Activated CD4-positive, alpha-beta T cell treated with anti-CD3 and anti-CD28 coated beads, Interleukin-2, amount 10 ng/mL, durations not matched to agents 7 days and 5 days (primary cell): ENCODE data around the gene PARD3B. TPM values are rescaled to one million over a fixed set of nuclear protein-coding genes. Genes with fewer than 3 reads are reported as not detected.

Experiments used
- CTCF ChIA-PET: fragments of 350-600 bp; sonication (Branson Sonifier 250); formaldehyde crosslinking; loops from one replicate; lab custom pipeline; 2021; ENCODE audit warnings: antibody characterized with exemption; lab: Charles Lee
- POLR2A ChIA-PET: fragments of 350-600 bp; sonication (Branson Sonifier 250); formaldehyde crosslinking; loops from one replicate; lab custom pipeline; 2021; ENCODE audit warnings: antibody characterized with exemption; lab: Charles Lee
- DNase-seq: peaks from one replicate; pipeline ENCODE4 v3.0.0-alpha.2; 2020
- H3K27ac Mint-ChIP-seq: one replicate; pipeline ENCODE4 v1.8.0; 2021; ENCODE audit warnings: mild to moderate bottlenecking, moderate library complexity, mixed read lengths
- H3K27me3 Mint-ChIP-seq: one replicate; pipeline ENCODE4 v1.8.0; 2021; ENCODE audit warnings: mixed read lengths
- H3K36me3 Mint-ChIP-seq: one replicate; pipeline ENCODE4 v1.8.0; 2021; ENCODE audit warnings: low read depth, mixed read lengths
- H3K4me1 Mint-ChIP-seq: one replicate; pipeline ENCODE4 v1.8.0; 2021; ENCODE audit warnings: mixed read lengths
- H3K4me3 Mint-ChIP-seq: one replicate; pipeline ENCODE4 v1.8.0; 2021; ENCODE audit warnings: mild to moderate bottlenecking, moderate library complexity, mixed read lengths
- H3K9me3 Mint-ChIP-seq: one replicate; pipeline ENCODE4 v1.8.0; 2021; ENCODE audit warnings: mixed read lengths
- total RNA-seq, 2 experiments: library from RNA; stranded (reverse); gene quantifications; one replicate each; pipeline ENCODE4 v1.2.3, GENCODE V29; 2021

PARD3B gene
- total RNA-seq, 2 experiments from 2014 or later, result 0.50 to 0.77 TPM

DNA sequence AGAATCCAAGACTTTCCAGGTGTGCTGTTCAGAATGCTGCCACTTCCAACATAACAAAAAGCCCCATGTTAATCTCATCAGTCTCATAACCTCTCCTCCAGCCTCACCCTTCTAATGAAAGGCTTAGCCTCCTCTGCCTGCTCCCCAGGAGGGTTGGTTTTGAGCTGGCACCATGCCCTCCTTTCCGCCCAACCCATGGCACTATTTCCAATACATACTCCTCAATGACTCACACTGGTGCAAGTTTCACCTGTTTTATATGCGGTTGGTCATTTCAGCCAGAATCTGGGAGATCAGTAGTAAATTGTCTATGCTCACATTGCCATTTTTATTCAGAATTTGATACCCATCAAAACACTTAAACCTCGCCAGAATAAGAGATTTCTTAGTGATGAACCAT is 979.4 kb downstream of the PARD3B start:
- Mint-ChIP-seq H3K36me3 (no peaks in the 10 kb centered on the region), H3K4me3 (no peak overlapping the region), H3K27me3 (peaks cover 8% of the 10 kb centered on the region), H3K27ac (no peak overlapping the region), H3K9me3 (peaks cover 2% of the 10 kb centered on the region), H3K4me1 (peaks cover 10% of the 10 kb centered on the region)
- CTCF ChIA-PET, result no interaction called here
- POLR2A ChIA-PET, result no interaction called here
- no peak for DNase-seq

DNA sequence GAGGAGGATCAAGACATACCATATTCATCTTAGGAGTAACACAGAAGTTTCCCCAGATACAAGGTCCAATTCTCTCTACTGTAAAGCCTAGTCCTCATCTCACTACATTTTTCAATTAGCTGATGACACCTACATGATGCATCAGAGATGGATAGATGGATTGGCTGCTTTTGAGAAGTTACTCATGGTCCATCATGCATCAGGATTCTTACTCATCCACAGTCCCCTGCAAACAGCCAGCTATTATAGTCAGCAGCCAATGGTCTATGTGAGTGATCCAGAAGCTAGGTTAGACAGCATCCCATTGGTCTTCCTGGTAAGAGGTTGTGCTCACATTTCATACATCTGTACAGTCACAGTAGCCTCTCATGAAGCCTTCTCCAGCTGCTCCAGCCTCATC is 982.5 kb downstream of the PARD3B start:
- Mint-ChIP-seq H3K9me3 (no peaks in the 10 kb centered on the region), H3K4me1 (peaks cover 9% of the 10 kb centered on the region), H3K4me3 (no peak overlapping the region), H3K36me3 (no peaks in the 10 kb centered on the region), H3K27ac (no peak overlapping the region), H3K27me3 (peaks cover 10% of the 10 kb centered on the region)
- ChIA-PET CTCF (no interaction called here), POLR2A (no interaction called here)
- DNase-seq, result no peak

DNA sequence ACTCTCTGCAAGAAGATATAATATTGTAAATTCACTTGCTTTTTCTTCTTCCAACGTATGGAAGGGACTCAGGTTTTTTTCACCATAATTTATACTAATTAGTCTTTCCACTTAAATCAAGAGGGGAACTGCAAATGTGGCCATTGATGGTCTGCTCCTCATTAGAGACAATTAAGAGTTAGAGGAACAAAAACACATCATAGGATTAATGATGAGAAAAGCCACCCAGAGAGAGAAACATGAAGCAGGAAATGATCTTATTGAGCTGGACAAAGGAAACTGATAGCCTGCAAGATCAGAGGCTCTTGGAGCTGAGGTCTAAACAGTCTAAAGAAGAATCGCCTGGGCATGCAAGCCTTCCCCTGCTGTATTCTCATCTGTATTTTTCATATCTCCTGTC is 985.8 kb downstream of the PARD3B start:
- peaks cover 9% of the 10 kb centered on the region for H3K4me1 Mint-ChIP-seq
- no peak overlapping the region for H3K27ac Mint-ChIP-seq
- peaks cover 5% of the 10 kb centered on the region for H3K27me3 Mint-ChIP-seq
- no peaks in the 10 kb centered on the region for H3K36me3 Mint-ChIP-seq
- H3K4me3 Mint-ChIP-seq, result no peak overlapping the region
- H3K9me3 Mint-ChIP-seq, result no peaks in the 10 kb centered on the region
- ChIA-PET CTCF (no interaction called here), POLR2A (no interaction called here)
- no peak for DNase-seq

DNA sequence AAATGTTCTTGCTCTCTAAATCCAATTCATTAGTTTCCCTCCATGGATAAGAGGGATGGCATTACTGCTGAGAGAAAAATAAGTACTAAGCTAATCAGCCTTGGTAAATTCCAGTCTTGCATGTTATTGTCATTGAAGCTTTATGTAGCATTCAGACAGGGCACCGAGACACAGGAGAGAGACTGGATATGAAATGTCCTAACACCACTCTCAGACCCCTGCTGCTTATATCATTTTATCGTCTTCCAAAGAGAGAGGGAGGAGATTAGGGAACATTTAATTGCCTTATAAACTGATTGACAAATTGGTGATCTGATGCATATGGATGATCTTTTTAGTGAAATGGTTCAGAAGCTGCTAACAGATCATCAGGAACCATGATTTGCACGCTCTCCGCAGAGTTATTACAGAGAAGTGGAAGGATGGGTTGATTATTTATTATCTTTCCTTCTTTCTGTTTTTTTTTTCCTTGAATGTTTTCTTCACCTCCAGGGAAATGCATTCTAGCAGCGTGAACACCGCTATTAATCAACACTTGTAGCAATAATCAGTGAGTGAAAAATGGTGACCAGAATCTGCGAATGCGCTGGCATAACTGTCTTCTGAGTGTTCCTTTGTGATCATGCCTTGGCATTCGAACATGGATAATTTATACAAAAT is 986.3 kb downstream of the PARD3B start:
- CTCF ChIA-PET, result no interaction called here
- no peaks in the 10 kb centered on the region for H3K36me3 Mint-ChIP-seq
- peaks cover 9% of the 10 kb centered on the region for H3K4me1 Mint-ChIP-seq
- H3K27ac Mint-ChIP-seq, result no peak overlapping the region
- no peak for DNase-seq
- no peak overlapping the region for H3K4me3 Mint-ChIP-seq
- peaks cover 4% of the 10 kb centered on the region for H3K27me3 Mint-ChIP-seq
- POLR2A ChIA-PET, result no interaction called here
- no peaks in the 10 kb centered on the region for H3K9me3 Mint-ChIP-seq

DNA sequence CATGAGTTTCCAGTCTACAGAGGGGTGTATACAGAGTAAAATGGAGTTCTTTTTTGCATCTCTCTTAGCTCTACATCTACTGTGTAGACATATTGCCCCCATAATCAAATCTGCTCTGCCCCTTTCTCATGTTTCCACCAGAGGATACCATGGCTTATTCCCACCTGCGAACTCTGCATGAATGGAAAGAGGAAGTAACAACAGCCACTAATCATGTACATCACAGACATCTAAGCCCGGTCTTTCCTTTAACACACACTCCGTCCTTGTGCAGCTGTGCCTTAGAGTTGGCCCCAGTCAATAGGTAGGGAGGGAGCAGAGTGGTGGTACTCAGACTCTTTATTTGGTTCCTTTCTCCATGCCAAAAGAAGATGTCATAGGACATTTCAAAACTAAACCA is 989.7 kb downstream of the PARD3B start:
- no peaks in the 10 kb centered on the region for H3K36me3 Mint-ChIP-seq
- ChIA-PET POLR2A (no interaction called here), CTCF (interaction anchor here (0.7 kb wide), 1 partner anchor 144 kb away, joined by 3 read pairs; no protein-coding TSS in a partner anchor)
- H3K9me3 Mint-ChIP-seq, result no peaks in the 10 kb centered on the region
- H3K27ac Mint-ChIP-seq, result no peak overlapping the region
- no peak for DNase-seq
- peaks cover 6% of the 10 kb centered on the region for H3K4me1 Mint-ChIP-seq
- H3K27me3 Mint-ChIP-seq, result peaks cover 4% of the 10 kb centered on the region
- H3K4me3 Mint-ChIP-seq, result no peak overlapping the region

DNA sequence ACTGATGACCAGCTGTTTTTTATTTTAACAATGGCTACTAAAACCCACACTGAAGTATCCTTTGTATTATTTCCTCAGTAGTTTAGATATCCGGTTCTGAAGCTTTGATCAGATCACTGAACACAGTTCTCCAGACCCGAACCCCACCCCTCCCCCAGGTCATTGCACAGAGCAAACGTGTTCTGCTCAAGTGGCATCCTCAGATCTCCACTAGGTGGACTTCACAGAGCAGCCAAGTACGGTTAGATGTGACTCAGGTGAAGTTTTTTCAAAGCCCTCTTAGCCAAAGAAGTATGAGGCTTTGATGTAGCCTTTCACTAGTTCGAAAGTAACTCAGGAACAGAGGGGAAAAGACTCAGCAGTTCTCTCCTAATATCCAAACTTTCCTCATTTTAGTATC is 994.3 kb downstream of the PARD3B start:
- DNase-seq, result no peak
- Mint-ChIP-seq H3K4me1 (peaks cover 20% of the 10 kb centered on the region), H3K9me3 (no peaks in the 10 kb centered on the region), H3K27ac (no peak overlapping the region), H3K27me3 (no peaks in the 10 kb centered on the region), H3K36me3 (no peaks in the 10 kb centered on the region), H3K4me3 (no peak overlapping the region)
- ChIA-PET POLR2A (no interaction called here), CTCF (no interaction called here)

DNA sequence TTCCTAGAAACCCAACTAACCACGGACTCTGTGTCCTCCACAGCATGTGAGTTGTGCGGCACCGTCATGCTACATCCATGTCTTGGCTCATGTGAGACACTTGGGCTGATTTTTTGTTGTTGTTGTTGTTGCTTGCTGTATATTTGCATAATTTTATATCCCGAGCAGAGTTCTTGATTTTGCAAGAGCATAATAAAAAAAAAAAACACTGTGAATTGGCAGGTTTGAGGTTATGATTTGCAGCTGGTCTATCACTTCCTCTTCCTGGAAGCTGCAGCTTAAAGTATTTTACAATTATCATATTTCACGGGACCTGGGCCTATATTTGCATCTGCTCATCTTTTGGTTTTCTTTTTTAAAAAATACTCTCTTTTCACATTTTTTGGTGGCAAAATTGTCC is 994.8 kb downstream of the PARD3B start:
- Mint-ChIP-seq H3K27me3 (no peaks in the 10 kb centered on the region), H3K4me3 (no peak overlapping the region), H3K9me3 (no peaks in the 10 kb centered on the region), H3K36me3 (no peaks in the 10 kb centered on the region), H3K4me1 (peaks cover 20% of the 10 kb centered on the region), H3K27ac (no peak overlapping the region)
- ChIA-PET POLR2A (no interaction called here), CTCF (no interaction called here)
- no peak for DNase-seq

DNA sequence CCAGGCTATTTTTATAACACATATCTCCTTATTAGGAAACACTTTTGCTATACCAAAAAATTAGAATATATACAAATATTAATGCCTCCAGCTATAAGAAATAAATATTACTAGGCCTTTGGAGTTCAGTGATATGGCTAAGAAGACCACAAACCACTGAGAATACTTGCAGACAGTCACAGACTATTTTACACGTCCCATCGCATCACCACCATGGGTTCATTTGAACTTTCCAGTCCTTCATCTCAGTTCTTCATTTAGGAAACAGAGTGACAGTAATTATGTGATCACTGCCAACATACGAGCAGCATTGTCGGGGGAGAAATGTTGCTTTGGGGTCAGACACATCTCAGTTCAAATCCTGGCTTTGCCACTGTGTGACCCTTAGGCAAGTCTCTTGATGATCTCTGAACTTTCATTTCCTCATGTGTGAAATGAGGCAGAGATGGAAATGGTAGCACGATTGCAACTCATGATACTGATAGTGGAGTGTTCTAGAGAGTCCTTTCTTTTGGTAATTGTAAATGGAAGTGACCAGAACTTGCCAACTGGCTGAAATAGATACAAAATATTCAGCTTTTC is 998.1 kb downstream of the PARD3B start:
- Mint-ChIP-seq H3K4me3 (no peak overlapping the region), H3K27me3 (peaks cover 2% of the 10 kb centered on the region), H3K9me3 (no peaks in the 10 kb centered on the region), H3K36me3 (no peaks in the 10 kb centered on the region), H3K4me1 (peaks cover 22% of the 10 kb centered on the region), H3K27ac (no peak overlapping the region)
- ChIA-PET POLR2A (no interaction called here), CTCF (no interaction called here)
- no peak for DNase-seq

DNA sequence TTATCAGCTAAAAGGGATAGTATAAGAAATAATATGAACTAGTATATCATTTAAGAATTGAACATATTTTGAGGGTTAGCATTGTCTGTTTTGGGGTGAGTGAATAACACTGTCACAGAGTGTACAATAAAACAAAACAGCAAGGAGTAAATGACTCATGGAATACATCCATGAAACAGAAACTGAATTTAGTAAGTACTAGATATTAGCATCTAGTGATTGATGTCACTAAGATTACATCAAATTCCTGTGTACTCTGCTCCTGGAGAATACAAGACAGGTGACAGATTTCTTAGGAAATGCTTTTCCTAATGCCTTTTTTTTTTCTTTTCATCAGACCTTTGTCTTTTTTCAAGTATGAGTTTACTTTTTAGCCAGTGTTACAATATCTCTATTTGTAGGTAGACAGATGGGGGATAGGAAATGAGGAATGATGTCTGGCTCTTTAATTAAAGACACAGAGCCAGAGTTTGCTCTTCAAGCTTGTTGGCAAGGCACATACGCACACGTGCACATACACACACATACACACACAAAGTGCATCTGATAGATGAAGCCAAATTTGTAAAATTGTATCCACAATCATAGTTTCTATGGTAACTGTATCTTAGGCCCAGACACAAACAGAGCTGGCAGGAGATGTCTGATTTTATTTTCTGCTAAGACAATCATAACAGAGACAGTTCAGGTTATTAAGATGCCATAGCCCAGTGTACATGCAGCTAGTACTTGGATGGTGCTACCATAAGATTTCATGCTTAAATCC is 998.8 kb downstream of the PARD3B start:
- CTCF ChIA-PET, result no interaction called here
- Mint-ChIP-seq H3K36me3 (no peaks in the 10 kb centered on the region), H3K4me1 (peaks cover 22% of the 10 kb centered on the region), H3K9me3 (no peaks in the 10 kb centered on the region), H3K4me3 (no peak overlapping the region), H3K27ac (no peak overlapping the region), H3K27me3 (peaks cover 2% of the 10 kb centered on the region)
- DNase-seq, result no peak
- POLR2A ChIA-PET, result no interaction called here

DNA sequence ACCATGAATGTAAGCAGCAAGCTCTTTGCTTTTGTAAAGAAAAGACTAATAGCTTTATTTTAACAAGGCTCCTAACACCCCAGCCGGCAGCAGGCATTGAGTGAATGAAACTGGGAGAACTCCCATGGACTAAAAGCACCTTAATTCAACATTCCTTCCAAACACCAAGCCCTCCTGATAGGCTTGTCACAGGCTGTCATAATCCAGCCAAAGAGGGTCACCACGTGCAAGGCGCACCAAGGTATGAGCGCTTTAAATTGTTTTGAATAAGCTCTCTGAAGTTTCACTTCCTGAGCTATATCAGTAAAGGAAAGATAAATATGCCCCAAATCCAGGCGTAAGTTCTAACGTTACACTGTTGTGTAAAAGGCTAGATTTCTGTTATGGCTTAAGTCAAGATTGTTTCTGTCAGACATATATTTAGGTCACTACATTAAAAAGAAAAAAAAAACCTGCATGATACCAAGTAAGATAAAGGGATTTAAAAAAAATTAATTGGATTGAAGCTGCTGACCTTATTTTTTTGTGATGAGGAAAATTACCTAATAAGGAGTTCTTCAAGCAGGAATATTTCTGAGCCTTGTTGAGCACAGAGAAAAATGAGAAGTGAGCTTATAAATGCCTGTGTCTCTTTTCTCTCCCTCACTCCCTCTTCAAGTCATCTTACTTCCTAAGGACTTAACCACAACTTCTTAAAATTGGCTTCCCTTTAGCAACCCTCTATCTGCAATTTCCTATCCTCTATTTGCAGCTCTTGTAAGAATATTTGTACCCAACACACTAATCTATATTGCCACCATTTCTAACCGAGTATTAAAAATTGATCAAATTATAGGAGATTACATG is 1000.9 kb downstream of the PARD3B start:
- H3K9me3 Mint-ChIP-seq, result no peaks in the 10 kb centered on the region
- peaks cover 8% of the 10 kb centered on the region for H3K4me1 Mint-ChIP-seq
- no peak overlapping the region for H3K4me3 Mint-ChIP-seq
- peaks cover 2% of the 10 kb centered on the region for H3K27me3 Mint-ChIP-seq
- no peak for DNase-seq
- CTCF ChIA-PET, result interaction anchor here (0.7 kb wide), 1 partner anchor 441 kb away, joined by 3 read pairs; no protein-coding TSS in a partner anchor
- H3K36me3 Mint-ChIP-seq, result no peaks in the 10 kb centered on the region
- H3K27ac Mint-ChIP-seq, result no peak overlapping the region
- POLR2A ChIA-PET, result no interaction called here

DNA sequence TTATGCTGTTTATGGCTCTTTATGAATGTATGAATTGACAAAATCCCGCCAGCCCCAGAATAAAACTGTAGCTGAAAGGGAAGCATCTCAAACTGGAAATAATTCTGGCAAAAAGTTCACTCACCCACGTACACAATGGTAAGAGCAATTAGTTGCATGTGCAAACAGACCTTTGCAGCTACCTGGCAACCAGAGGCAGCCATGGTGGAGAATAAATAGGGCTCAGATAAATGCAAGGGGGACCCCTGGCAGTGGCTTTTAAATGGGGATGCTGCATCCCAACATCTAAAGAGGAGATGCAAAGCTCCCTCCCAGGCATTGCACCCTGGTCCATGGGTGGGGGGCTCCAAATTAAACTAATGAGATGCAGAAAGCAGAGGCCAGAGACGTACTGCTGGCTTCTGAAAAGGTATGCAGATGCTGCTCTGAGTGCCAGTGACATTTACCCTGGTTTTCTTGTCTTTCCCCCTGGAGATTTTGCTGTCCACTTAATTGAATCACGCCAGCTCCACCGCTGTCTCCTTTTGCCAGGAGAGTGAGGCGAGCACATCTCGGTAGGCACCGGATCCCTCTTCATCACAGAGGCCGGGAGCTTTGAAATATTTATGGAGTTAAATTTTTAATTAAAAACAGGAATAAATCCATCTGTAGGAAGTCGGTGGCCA is 1010.4 kb downstream of the PARD3B start:
- Mint-ChIP-seq H3K4me3 (no peak overlapping the region), H3K27ac (no peak overlapping the region), H3K27me3 (peaks cover 10% of the 10 kb centered on the region), H3K36me3 (no peaks in the 10 kb centered on the region), H3K4me1 (no peaks in the 10 kb centered on the region), H3K9me3 (no peaks in the 10 kb centered on the region)
- ChIA-PET CTCF (no interaction called here), POLR2A (no interaction called here)
- DNase-seq, result no peak

DNA sequence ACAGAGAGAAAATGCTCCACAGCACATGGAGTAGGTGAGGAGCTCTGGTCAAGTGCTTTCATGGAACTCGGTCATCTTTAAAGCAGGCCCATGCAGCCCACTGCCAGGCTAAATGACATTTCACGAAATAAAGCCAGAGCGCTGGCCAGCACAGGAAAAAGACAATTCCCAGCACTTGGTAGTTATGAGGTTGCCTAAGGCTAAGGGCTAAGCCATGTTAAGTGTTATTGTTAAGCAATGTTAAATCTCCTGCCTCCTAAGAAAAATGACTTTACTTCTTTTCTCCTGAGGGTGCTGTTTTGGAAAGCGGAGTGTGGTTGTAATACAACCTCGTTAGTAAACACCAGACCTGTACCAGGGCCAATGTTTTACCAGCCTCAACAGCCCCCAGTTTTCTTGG is 1011.1 kb downstream of the PARD3B start:
- no peak overlapping the region for H3K27ac Mint-ChIP-seq
- H3K36me3 Mint-ChIP-seq, result no peaks in the 10 kb centered on the region
- no peaks in the 10 kb centered on the region for H3K9me3 Mint-ChIP-seq
- H3K27me3 Mint-ChIP-seq, result peaks cover 10% of the 10 kb centered on the region
- no peak overlapping the region for H3K4me3 Mint-ChIP-seq
- H3K4me1 Mint-ChIP-seq, result no peaks in the 10 kb centered on the region
- ChIA-PET POLR2A (no interaction called here), CTCF (no interaction called here)
- no peak for DNase-seq
